Hematopoietic multipotent progenitor cell treated with erythropoietin and hydrocortisone succinate and interleukin-3 and kit ligand, for 8 days (in vitro differentiated cells): ENCODE results near the gene USH1C.

Source experiments
- DNase-seq: peaks from one replicate; pipeline ENCODE4 v3.0.0-alpha.2; 2015

USH1C gene

GRCh38 chr11:17498475-17498874 is 45.7 kb downstream of the USH1C start:
- no peak for DNase-seq

GRCh38 chr11:17498058-17498457 is 46.2 kb downstream of the USH1C start:
- peak; percentile 9 for DNase-seq

GRCh38 chr11:17496406-17496805 is 47.8 kb downstream of the USH1C start:
- DNase-seq: no peak

- no peak for DNase-seq
These were observed 50.2 kb downstream of the USH1C start for GRCh38 chr11:17494019-17494418.

- DNase-seq: no peak
These were observed 53.3 kb downstream of the USH1C start for GRCh38 chr11:17490938-17491337.

GRCh38 chr11:17490232-17490631 is 54.0 kb downstream of the USH1C start:
- no peak for DNase-seq

GRCh38 chr11:17489751-17490150 is 54.5 kb downstream of the USH1C start:
- no peak for DNase-seq

GRCh38 chr11:17488563-17488962 is 55.7 kb downstream of the USH1C start:
- DNase-seq: no peak

- no peak for DNase-seq
These were observed 57.6 kb downstream of the USH1C start for GRCh38 chr11:17486646-17487045.

GRCh38 chr11:17483505-17483904 is 60.7 kb downstream of the USH1C start:
- no peak for DNase-seq

GRCh38 chr11:17481905-17482304 is 62.3 kb downstream of the USH1C start:
- no peak for DNase-seq

- no peak for DNase-seq
These were observed 64.7 kb downstream of the USH1C start for GRCh38 chr11:17479284-17480214.

- no peak for DNase-seq
These were observed 66.1 kb downstream of the USH1C start for GRCh38 chr11:17478070-17478469.

- DNase-seq: no peak
These were observed 66.9 kb downstream of the USH1C start for GRCh38 chr11:17477361-17477760.

- no peak for DNase-seq
These were observed 67.2 kb downstream of the USH1C start for GRCh38 chr11:17477084-17477333.

- no peak for DNase-seq
These were observed 67.7 kb downstream of the USH1C start, which contains the start of gene ABCC8 for GRCh38 chr11:17476317-17477083. ABCC8 (minus strand) TSS chr11:17476845; CDS start chr11:17476776, 69 bp downstream.

GRCh38 chr11:17475666-17476316 is 68.4 kb downstream of the USH1C start:
- DNase-seq: no peak

- DNase-seq: no peak
These were observed 71.0 kb downstream of the USH1C start for GRCh38 chr11:17473071-17473744.

GRCh38 chr11:17472467-17472866 is 71.7 kb downstream of the USH1C start:
- no peak for DNase-seq

GRCh38 chr11:17471501-17471900 is 72.7 kb downstream of the USH1C start:
- DNase-seq: no peak

- DNase-seq: no peak
These were observed 74.2 kb downstream of the USH1C start for GRCh38 chr11:17469998-17470397.

GRCh38 chr11:17468122-17468521 is 76.1 kb downstream of the USH1C start:
- DNase-seq: no peak

- no peak for DNase-seq
These were observed 80.6 kb downstream of the USH1C start for GRCh38 chr11:17463546-17464174.
